NCI-H1048 (cell line): ENCODE results near the gene CST11.
"Not testable (repeated sequence)": the region's sequence is repeated elsewhere in the genome, so short reads cannot be mapped to it uniquely, and the experiment has no call there.

Source experiments
- DNase-seq: peaks from one replicate; lab custom pipeline; 2025; lab: John Stamatoyannopoulos, UW

Gene CST11, protein sequence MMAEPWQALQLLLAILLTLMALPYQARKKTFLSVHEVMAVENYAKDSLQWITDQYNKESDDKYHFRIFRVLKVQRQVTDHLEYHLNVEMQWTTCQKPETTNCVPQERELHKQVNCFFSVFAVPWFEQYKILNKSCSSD

DNA sequence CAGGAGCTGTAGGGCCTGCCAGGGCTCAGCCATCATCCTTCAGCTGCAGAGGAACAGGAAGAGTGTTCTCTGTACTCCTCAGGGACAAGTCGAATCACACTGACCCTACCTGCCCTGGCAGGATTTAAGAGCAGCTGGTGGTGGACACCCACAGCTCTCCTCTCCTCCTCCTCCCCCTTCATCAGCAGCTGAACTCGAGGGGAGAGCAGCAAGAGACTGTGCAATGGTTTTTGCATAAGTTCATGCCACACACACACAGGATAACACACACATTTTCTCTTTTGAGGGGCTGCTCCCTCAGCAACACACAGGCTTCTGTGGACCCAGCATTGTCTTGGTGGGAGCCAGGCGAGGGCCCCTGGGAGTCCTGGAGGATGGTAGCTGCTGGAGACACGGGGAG lies at the start of gene CST11:
Gene CST11 (minus strand): TSS at position 101 of the 400 bp plus-strand sequence. CDS start 65 bp downstream, at position 36.
- no peak for DNase-seq

DNA sequence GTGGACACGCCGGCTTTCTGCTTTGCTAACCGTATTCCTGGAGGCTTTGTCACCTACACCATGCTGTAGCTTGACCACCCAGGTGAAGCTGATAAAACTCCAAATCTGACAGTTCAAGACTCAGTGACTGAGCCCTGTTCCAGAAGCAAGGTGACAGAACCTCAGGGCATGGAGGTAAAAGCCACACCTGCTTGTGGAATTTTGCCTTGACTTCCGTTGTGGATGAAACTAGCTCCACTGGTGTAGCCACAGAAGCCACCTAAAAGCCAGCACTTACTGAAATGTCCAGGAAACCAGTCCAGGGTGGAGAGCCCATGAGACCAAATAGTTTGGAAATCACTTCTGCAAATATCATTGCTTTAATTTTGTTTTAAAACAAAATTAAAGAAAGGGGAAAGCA lies 49.2 kb upstream of the CST11 start:
- no peak for DNase-seq

GRCh38 chr20:23497536-23497935 lies 44.9 kb upstream of the CST11 start:
- DNase-seq: no peak

- no peak for DNase-seq
Observed at GRCh38 chr20:23493172-23493772, 40.6 kb upstream of the CST11 start.

- DNase-seq: no peak
Observed at GRCh38 chr20:23492292-23492691, 39.6 kb upstream of the CST11 start.

GRCh38 chr20:23490817-23491216 lies 38.1 kb upstream of the CST11 start, which contains the start of gene CST8:
Gene CST8, plus strand, starts transcription at chr20:23491117. Its CDS starts 551 bp downstream, at chr20:23491668.
- no peak for DNase-seq

DNA sequence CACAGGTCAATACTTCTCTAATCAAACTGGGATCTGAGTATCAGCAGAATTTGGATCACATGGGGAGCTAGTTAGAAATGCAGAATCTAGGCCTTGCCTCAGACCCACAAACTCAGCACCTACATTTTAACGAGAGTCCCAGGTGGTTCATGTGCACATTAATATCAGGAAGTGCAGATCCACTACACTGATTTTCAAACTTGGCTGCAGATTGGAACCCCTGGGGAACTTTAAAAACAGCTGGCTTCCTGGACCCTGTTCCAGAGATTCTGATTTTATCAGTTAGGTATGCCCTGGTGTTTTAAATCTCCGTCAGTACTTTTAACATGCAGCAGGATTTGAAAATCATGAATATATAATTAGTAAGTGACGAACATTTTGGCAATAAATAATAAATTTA lies 36.3 kb upstream of the CST11 start:
- DNase-seq: no peak

DNA sequence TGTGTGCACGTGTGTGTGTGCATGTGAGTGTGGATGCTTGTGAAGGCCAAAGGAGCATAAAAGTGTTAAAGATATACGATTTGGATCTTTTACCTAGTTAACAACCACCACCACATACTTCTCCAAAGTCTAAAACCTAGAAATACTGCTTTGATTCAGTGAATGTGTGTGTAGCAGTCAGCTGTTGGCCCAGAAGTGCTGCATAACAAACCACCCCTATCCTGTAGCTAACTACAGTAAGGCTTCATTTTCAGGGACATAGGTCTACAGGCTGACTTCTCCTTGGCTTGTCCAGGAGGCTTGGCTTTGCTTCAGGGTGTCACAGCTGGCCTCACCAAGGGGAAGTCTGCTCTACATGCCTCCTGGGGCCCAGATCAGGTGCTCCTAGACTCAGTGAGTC lies 35.8 kb upstream of the CST11 start:
- DNase-seq: no peak

DNA sequence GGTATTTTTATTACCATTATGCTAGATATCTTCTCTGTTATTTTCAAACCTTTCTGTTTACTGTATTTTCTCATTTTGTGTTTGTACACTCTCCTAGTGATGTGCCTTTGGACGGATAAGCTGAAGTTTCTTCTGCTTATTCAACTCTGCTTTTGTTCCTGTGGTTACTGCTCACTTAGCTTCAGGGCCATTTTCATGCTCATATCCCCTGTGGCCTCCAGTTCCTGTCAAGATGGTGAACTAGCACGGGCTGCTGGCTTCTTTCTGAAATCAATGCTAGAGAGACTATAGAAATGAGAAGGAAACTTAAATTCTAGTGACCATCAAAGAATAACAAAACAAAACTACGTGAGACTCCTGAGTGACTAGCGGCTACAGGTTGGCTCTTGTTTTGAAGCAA lies 31.4 kb upstream of the CST11 start:
- no peak for DNase-seq

GRCh38 chr20:23482138-23482537 lies 29.5 kb upstream of the CST11 start:
- DNase-seq: no peak

- no peak for DNase-seq
Observed at GRCh38 chr20:23479043-23479442, 26.4 kb upstream of the CST11 start.

DNA sequence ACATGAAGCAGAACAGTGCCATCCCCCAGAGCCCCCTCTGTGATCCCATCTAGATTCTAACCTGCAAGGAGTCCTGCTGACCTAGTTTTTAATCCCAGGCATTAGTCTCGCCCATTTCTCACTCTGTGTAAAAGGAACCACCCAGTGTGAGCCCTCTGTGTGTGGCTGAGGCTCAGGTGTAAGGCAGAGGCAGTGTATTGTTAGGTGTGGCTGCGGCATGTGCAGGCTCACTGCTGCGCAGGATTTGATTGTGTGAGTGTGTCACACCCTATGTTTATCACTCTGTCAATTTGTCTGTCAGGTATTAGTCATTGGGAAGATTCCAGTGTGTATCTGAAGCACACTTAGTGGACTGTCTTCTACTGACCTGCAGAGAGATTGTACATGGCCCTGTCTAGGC lies 24.5 kb upstream of the CST11 start:
- DNase-seq: no peak

DNA sequence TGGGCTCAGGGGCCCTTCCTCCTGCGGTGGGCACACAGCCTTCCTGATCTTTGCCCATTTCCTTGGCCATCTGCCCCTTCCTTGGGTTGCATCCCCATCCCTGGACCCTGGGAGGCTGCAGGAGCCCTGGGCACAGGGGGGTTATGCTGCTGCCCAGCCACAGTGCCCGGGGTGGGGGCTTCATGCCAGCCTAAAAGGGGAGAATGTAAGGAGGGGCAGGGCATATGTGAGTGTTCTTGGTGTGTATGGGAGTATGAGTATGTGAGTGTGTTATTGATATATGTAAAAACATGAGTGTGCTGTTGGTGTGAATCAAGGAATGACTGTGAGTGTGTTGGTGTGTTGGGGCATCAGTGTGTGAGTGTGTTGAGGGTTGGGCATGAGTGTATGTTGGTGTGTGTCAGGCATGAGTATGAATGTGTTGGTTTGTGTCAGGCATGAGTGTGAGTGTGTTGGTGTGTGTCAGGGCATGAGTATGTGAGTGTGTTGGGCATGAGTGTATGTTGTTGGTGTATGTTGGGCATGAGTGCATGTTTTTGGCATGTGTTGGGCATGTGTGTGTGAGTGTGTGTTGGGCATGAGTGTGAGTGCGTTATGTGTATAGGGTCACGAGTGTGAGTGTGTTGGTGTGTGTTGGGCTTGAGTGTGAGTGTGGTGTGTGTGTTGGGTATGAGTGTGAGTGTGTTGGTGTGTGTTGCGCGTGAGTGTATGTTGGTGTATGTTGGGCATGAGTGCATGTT lies 23.5 kb upstream of the CST11 start:
- DNase-seq: no peak

- DNase-seq: no peak
Observed at GRCh38 chr20:23475395-23475794, 22.7 kb upstream of the CST11 start.

DNA sequence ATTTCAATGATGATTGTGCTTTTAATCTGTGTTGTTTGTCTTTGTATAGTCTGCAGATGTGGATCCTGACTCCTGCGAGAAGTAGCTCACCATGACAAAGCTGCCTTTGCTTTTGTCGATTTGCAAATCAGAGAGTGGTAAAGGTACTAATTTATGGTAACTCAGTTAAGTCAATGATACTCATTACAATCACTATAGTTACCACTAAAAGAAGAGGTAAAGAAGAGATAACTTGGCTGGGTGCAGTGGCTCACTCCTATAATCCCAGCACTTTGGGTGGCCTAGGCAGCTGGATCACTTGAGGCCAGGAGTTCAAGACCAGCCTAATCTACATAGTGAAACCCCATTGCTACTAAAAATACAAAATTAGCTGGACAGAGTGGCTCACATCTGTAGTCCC lies 20.6 kb upstream of the CST11 start:
- DNase-seq: not testable (repeated sequence)

GRCh38 chr20:23472306-23472705 lies 19.6 kb upstream of the CST11 start:
- DNase-seq: not testable (repeated sequence)

GRCh38 chr20:23466961-23467360 lies 14.3 kb upstream of the CST11 start:
- not testable (repeated sequence) for DNase-seq

GRCh38 chr20:23461180-23461579 lies 8.5 kb upstream of the CST11 start:
- no peak for DNase-seq

DNA sequence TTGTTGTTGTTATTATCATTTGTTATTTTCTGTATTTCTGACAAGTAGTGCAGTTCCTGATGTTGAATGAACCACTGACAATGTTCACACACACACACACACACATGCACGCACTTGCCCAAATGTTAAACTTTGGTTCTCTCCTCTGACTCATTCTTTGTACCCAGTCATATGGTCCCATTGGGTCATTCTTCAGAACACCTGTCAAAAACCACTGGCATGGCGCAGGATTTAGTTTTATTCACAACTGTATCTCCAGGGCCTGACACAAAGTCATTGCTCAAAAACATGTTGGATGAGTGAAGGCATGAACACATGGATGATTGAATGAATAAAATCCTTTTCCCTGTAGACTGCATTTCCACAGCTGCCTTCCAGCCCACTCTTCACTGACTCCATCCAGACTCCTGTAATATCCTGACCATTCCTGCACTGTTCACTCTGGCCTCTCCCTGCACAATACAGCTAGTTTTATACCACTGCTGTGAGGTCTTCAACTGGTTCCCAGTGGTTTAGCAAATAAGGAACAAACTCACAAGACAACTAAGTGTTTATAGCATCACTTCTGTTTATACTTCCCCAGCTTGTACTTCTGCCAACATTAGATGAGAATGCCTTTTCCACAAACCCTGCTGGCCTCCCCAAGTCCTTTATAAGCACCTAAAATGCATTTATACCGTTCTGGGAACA lies 6.9 kb upstream of the CST11 start:
- no peak for DNase-seq

- DNase-seq: no peak
Observed at GRCh38 chr20:23456873-23457272, 4.2 kb upstream of the CST11 start.

DNA sequence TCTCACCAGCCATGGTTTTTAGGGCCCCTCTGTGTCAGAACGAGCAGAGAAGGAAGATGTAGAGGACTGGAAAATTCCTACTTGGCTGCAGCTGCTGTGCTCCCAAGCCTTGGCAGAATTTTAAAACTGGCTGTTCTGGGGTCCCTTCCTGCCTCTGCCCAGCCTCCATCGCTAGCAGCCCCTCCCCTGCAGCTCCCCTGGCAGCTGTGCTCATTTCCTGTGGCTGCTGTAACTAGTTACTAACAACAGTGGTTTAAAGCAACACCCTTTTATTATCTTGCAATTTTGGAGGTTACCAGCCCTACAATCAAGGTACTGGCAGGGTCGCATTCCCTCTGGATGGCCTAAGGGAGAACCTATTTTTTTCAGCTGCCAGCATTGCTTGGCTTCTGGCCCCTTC lies 3.7 kb upstream of the CST11 start:
- no peak for DNase-seq

- DNase-seq: no peak
Observed at GRCh38 chr20:23455639-23456038, 3.0 kb upstream of the CST11 start.

GRCh38 chr20:23454816-23455215 lies 2.1 kb upstream of the CST11 start:
- DNase-seq: no peak
